ENCODE data around the gene VPS37C. TPM values are rescaled to one million over a fixed set of nuclear protein-coding genes. Genes with fewer than 3 reads are reported as not detected.

VPS37C gene
- total and polyA plus RNA-seq, 9 of the 15 experiments (the other 6 are each of a cell fraction or from before 2014, with no cell fraction given) = 0.62 to 29.8 (median 11.5) TPM

DNA sequence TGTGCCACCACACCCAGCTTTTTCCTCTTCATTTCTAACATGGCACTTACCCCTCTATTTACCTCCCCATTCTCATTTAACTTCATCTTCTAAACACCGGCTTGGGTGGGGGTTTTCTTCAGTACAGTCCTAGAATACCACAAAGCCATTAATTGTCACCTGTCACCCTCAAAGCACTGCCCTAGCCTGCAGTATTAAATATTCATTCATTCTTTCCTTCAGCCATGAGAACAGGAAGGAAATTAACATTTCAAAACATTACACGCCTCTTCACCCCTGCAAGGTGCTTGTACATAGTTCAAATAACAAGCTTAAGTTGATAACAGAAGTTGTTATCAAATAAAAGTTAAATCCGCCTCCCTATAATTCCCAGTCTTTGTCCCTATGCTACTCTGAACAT lies 10.7 kb upstream of the VPS37C start:
- H2AFZ ChIP-seq (ENCODE audit: low read depth, low read length) = no peak overlapping the region
- H3K9me1 ChIP-seq (ENCODE audit: control insufficient read depth, insufficient read depth, low read length) = no peaks in the 10 kb centered on the region
- FAIRE-seq (no peak), ATAC-seq (no peak), DNase-seq (ENCODE audit: extremely low read depth in 1 of 4, low spot score in 3 of 4) (no peak)
- in situ Hi-C loops (cut with MboI) (no loop called here), intact Hi-C loops (cut with micrococcal nuclease) (no loop called here)
- no peak overlapping the region for H3K9ac ChIP-seq (ENCODE audit: insufficient read depth in 1 of 2, low read depth in 2 of 2, low read length in 2 of 2)
- H3K4me3 ChIP-seq = no peak overlapping the region
- no peak overlapping the region for H3K4me2 ChIP-seq (ENCODE audit: insufficient read depth, low read length)
- WGBS (ENCODE audit: insufficient coverage, low coverage, missing lambda C conversion rate) = 29% methylated on average over 3 of the region's 3 CpGs
- no TSS peak for BruUV-seq (replicated peaks)
- H3K36me3 ChIP-seq (ENCODE audit: control insufficient read depth, insufficient read depth, low read length) = no peaks in the 10 kb centered on the region
- H3K27ac ChIP-seq (ENCODE audit: extremely low read depth, low read depth, low read length) = no peak overlapping the region
- H3K9me3 ChIP-seq (replicated peaks; ENCODE audit: control insufficient read depth, insufficient read depth, low read depth, low read length) = peaks cover 5% of the 10 kb centered on the region; the same call in 1 of the 2 replicates
- peaks cover 3% of the 10 kb centered on the region in 2 experiments; a peak in 2 of 5 replicates for H3K4me1 ChIP-seq (replicated peaks in 1 of 2; ENCODE audit: control insufficient read depth in 2 of 2, insufficient read depth in 2 of 2, low read length in 2 of 2)
- H3K27me3 ChIP-seq (ENCODE audit: control insufficient read depth in 2 of 2, insufficient read depth in 2 of 2, low read length in 2 of 2) = peaks cover 26 to 36% of the 10 kb centered on the region in 2 experiments
- no peaks in the 10 kb centered on the region for H3K79me2 ChIP-seq (ENCODE audit: control insufficient read depth, insufficient read depth, low read length)
- ChIA-PET CTCF (ENCODE audit: low intra/inter-chr PET ratio) (no interaction called here), POLR2A (no interaction called here)
- no peaks in the 10 kb centered on the region for H4K20me1 ChIP-seq (replicated peaks; ENCODE audit: control insufficient read depth, insufficient read depth, low read length)
- TF ChIP-seq SAFB2 (IDR thresholded peaks at IDR 0.05; ENCODE audit: borderline replicate concordance, low read depth, low read length, severe bottlenecking) (no peak), ZNF586 (CRISPR knock-in tag; conservative IDR thresholded peaks at IDR 0.05) (no peak), PRPF4 (IDR thresholded peaks at IDR 0.05; ENCODE audit: insufficient read depth, low read depth, low read length, poor library complexity, severe bottlenecking) (no peak), FOXM1 (IDR thresholded peaks at IDR 0.05; ENCODE audit: low read depth) (no peak), FOXM1 (CRISPR knock-in tag; IDR thresholded peaks at IDR 0.05; ENCODE audit: low read depth) (no peak), HMG20B (CRISPR knock-in tag; IDR thresholded peaks at IDR 0.05) (no peak), NRF1 (conservative IDR thresholded peaks at IDR 0.05 in 1 of 2, IDR thresholded peaks at IDR 0.05 in 1 of 2) (no peak), HNRNPK (IDR thresholded peaks at IDR 0.05; ENCODE audit: low read depth, low read length, poor library complexity, severe bottlenecking) (no peak), IFI16 (CRISPR knock-in tag; IDR thresholded peaks at IDR 0.05) (no peak), U2AF1 (optimal IDR thresholded peaks at IDR 0.05; ENCODE audit: low read depth, low read length) (no peak), BCOR (IDR thresholded peaks at IDR 0.05) (0 out of 2 replicates have a peak, but pooled peaks have one; percentile 17), ZFP1 (CRISPR knock-in tag; IDR thresholded peaks at IDR 0.05) (no peak), RUNX1 (IDR thresholded peaks at IDR 0.05; ENCODE audit: low read depth) (no peak), DACH1 (IDR thresholded peaks at IDR 0.05; ENCODE audit: partially characterized antibody) (no peak), ZNF780A (CRISPR knock-in tag; IDR thresholded peaks at IDR 0.05) (no peak), CLOCK (CRISPR knock-in tag; IDR thresholded peaks at IDR 0.05; ENCODE audit: borderline replicate concordance) (no peak), SLC30A9 (CRISPR knock-in tag; IDR thresholded peaks at IDR 0.05) (no peak), POLR2H (tag; IDR thresholded peaks at IDR 0.05; ENCODE audit: low read depth) (no peak), MEIS2 (IDR thresholded peaks at IDR 0.05; ENCODE audit: partially characterized antibody) (peak; percentile 42), ZNF24 (IDR thresholded peaks at IDR 0.05) (no peak)
- TF ChIP-seq, protein P1, sequence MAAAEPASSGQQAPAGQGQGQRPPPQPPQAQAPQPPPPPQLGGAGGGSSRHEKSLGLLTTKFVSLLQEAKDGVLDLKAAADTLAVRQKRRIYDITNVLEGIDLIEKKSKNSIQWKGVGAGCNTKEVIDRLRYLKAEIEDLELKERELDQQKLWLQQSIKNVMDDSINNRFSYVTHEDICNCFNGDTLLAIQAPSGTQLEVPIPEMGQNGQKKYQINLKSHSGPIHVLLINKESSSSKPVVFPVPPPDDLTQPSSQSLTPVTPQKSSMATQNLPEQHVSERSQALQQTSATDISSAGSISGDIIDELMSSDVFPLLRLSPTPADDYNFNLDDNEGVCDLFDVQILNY (CRISPR knock-in tag; IDR thresholded peaks at IDR 0.05) = no peak
- TF ChIP-seq, protein P2, sequence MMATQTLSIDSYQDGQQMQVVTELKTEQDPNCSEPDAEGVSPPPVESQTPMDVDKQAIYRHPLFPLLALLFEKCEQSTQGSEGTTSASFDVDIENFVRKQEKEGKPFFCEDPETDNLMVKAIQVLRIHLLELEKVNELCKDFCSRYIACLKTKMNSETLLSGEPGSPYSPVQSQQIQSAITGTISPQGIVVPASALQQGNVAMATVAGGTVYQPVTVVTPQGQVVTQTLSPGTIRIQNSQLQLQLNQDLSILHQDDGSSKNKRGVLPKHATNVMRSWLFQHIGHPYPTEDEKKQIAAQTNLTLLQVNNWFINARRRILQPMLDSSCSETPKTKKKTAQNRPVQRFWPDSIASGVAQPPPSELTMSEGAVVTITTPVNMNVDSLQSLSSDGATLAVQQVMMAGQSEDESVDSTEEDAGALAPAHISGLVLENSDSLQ (IDR thresholded peaks at IDR 0.05) = peak; percentile 26; the same call in 1 of the 2 replicates
